Ishikawa (cell line): ENCODE results near the gene ARRB1.

Source experiments
- CEBPB ChIP-seq: IDR thresholded peaks from 2 replicates; pipeline ENCODE4 v1.6.1; 2012
- CREB1 ChIP-seq: IDR thresholded peaks from 2 replicates; pipeline ENCODE4 v1.6.1; 2012; ENCODE audit warnings: low read depth
- EGR1 ChIP-seq: IDR thresholded peaks from 2 replicates; pipeline ENCODE4 v1.6.1; 2012
- EP300 ChIP-seq: IDR thresholded peaks from 2 replicates; pipeline ENCODE4 v1.6.1; 2012; ENCODE audit warnings: borderline replicate concordance
- FOXM1 ChIP-seq: IDR thresholded peaks from 2 replicates; pipeline ENCODE4 v1.6.1; 2012; ENCODE audit warnings: low read depth, borderline replicate concordance
- MAX ChIP-seq: IDR thresholded peaks from 2 replicates; pipeline ENCODE4 v1.6.1; 2012
- RAD21 ChIP-seq: IDR thresholded peaks from 2 replicates; pipeline ENCODE4 v1.6.1; 2012; ENCODE audit warnings: low read depth
- REST ChIP-seq: IDR thresholded peaks from 2 replicates; pipeline ENCODE4 v1.6.1; 2012; ENCODE audit warnings: low read depth, mild to moderate bottlenecking
- TAF1 ChIP-seq: IDR thresholded peaks from 2 replicates; pipeline ENCODE4 v1.6.1; 2012; ENCODE audit warnings: low read depth, mild to moderate bottlenecking
- TCF12 ChIP-seq: IDR thresholded peaks from 2 replicates; pipeline ENCODE4 v1.6.1; 2012; ENCODE audit warnings: low read depth
- USF1 ChIP-seq: IDR thresholded peaks from 2 replicates; pipeline ENCODE4 v1.6.1; 2012
- YY1 ChIP-seq: IDR thresholded peaks from 2 replicates; pipeline ENCODE4 v1.6.1; 2012; ENCODE audit warnings: low read depth
- ZBTB7A ChIP-seq: IDR thresholded peaks from 2 replicates; pipeline ENCODE4 v1.6.1; 2012; ENCODE audit warnings: low read depth

GRCh38 chr11:75317446-75318122, 33.9 kb downstream of the ARRB1 start:
- TF ChIP-seq REST = no peak
- TF ChIP-seq RAD21 = no peak
- TF ChIP-seq TCF12 = no peak
- no peak for TF ChIP-seq YY1
- TF ChIP-seq ZBTB7A = no peak
- no peak for TF ChIP-seq EGR1
- TF ChIP-seq USF1 = no peak
- no peak for TF ChIP-seq FOXM1
- TF ChIP-seq CEBPB = no peak
- TF ChIP-seq MAX = no peak
- no peak for TF ChIP-seq TAF1
- no peak for TF ChIP-seq CREB1
- no peak for TF ChIP-seq EP300
